Measurements from ENCODE around the gene NEU4.
"Not testable (repeated sequence)": the region's sequence is repeated elsewhere in the genome, so short reads cannot be mapped to it uniquely, and the experiment has no call there.

NEU4 gene

GRCh38 chr2:241833756-241834526, 24.9 kb downstream of the NEU4 start:
- DNase-seq (ENCODE audit: low read depth): not testable (repeated sequence)

- DNase-seq (ENCODE audit: low read depth): peak; percentile 40
These were observed 25.7 kb downstream of the NEU4 start for GRCh38 chr2:241834527-241835210.

- no peak for DNase-seq (ENCODE audit: low read depth)
These were observed 26.6 kb downstream of the NEU4 start for GRCh38 chr2:241835611-241836010.

GRCh38 chr2:241836292-241836691, 27.3 kb downstream of the NEU4 start:
- no peak for DNase-seq (ENCODE audit: low read depth)

GRCh38 chr2:241837197-241837965, 28.4 kb downstream of the NEU4 start:
- no peak for DNase-seq (ENCODE audit: low read depth)

GRCh38 chr2:241841181-241842066, 32.4 kb downstream of the NEU4 start:
- no peak for DNase-seq (ENCODE audit: low read depth)

- DNase-seq (ENCODE audit: low read depth): no peak
These were observed 33.0 kb downstream of the NEU4 start for GRCh38 chr2:241842067-241842415.

GRCh38 chr2:241842620-241843211, 33.7 kb downstream of the NEU4 start:
- no peak for DNase-seq (ENCODE audit: low read depth)

- DNase-seq (ENCODE audit: low read depth): no peak
These were observed 34.5 kb downstream of the NEU4 start for GRCh38 chr2:241843321-241844065.

- peak; percentile 63 for DNase-seq (ENCODE audit: low read depth)
These were observed 35.2 kb downstream of the NEU4 start for GRCh38 chr2:241844066-241844728.

- no peak for DNase-seq (ENCODE audit: low read depth)
These were observed 36.0 kb downstream of the NEU4 start for GRCh38 chr2:241844831-241845578.

GRCh38 chr2:241846406-241846805, 37.4 kb downstream of the NEU4 start:
- no peak for DNase-seq (ENCODE audit: low read depth)

GRCh38 chr2:241848761-241849615, 40.0 kb downstream of the NEU4 start:
- no peak for DNase-seq (ENCODE audit: low read depth)

- no peak for DNase-seq (ENCODE audit: low read depth)
These were observed 40.9 kb downstream of the NEU4 start for GRCh38 chr2:241849616-241850543.

GRCh38 chr2:241850544-241851324, 41.7 kb downstream of the NEU4 start:
- DNase-seq (ENCODE audit: low read depth): no peak

- DNase-seq (ENCODE audit: low read depth): no peak
These were observed 42.5 kb downstream of the NEU4 start for GRCh38 chr2:241851325-241852115.

Measured in EH (cell line).